ENCODE data around the gene SPTB.

Gene SPTB

GRCh38 chr14:64729386-64730060 is 150.2 kb downstream of the SPTB start:
- Histone ChIP-seq H3K27ac (ENCODE audit: low read depth, low read length) (no peak overlapping the region), H3K9ac (ENCODE audit: low read length) (no peak overlapping the region), H3K27me3 (ENCODE audit: control insufficient read depth, insufficient read depth, low read length) (no peaks in the 10 kb centered on the region), H3K4me1 (ENCODE audit: control insufficient read depth, insufficient read depth, low read length) (peaks cover 11% of the 10 kb centered on the region), H3K36me3 (ENCODE audit: control insufficient read depth, insufficient read depth, low read length) (peaks cover 49% of the 10 kb centered on the region), H3K4me3 (ENCODE audit: low read length) (no peak overlapping the region)

- Histone ChIP-seq H3K27ac (ENCODE audit: low read depth, low read length) (no peak overlapping the region), H3K4me3 (ENCODE audit: low read length) (no peak overlapping the region), H3K27me3 (ENCODE audit: control insufficient read depth, insufficient read depth, low read length) (no peaks in the 10 kb centered on the region), H3K36me3 (ENCODE audit: control insufficient read depth, insufficient read depth, low read length) (peaks cover 49% of the 10 kb centered on the region), H3K9ac (ENCODE audit: low read length) (no peak overlapping the region), H3K4me1 (ENCODE audit: control insufficient read depth, insufficient read depth, low read length) (peaks cover 17% of the 10 kb centered on the region)
Observed at GRCh38 chr14:64728856-64729255, 150.9 kb downstream of the SPTB start.

GRCh38 chr14:64728106-64728505 is 151.6 kb downstream of the SPTB start:
- H3K4me3 ChIP-seq (ENCODE audit: low read length): no peak overlapping the region
- H3K9ac ChIP-seq (ENCODE audit: low read length): no peak overlapping the region
- H3K27me3 ChIP-seq (ENCODE audit: control insufficient read depth, insufficient read depth, low read length): no peaks in the 10 kb centered on the region
- H3K36me3 ChIP-seq (ENCODE audit: control insufficient read depth, insufficient read depth, low read length): peaks cover 42% of the 10 kb centered on the region
- no peak overlapping the region for H3K27ac ChIP-seq (ENCODE audit: low read depth, low read length)
- H3K4me1 ChIP-seq (ENCODE audit: control insufficient read depth, insufficient read depth, low read length): peaks cover 20% of the 10 kb centered on the region

- no peak overlapping the region for H3K4me3 ChIP-seq (ENCODE audit: low read length)
- H3K9ac ChIP-seq (ENCODE audit: low read length): no peak overlapping the region
- H3K27me3 ChIP-seq (ENCODE audit: control insufficient read depth, insufficient read depth, low read length): no peaks in the 10 kb centered on the region
- peaks cover 39% of the 10 kb centered on the region for H3K36me3 ChIP-seq (ENCODE audit: control insufficient read depth, insufficient read depth, low read length)
- no peak overlapping the region for H3K27ac ChIP-seq (ENCODE audit: low read depth, low read length)
- H3K4me1 ChIP-seq (ENCODE audit: control insufficient read depth, insufficient read depth, low read length): peaks cover 20% of the 10 kb centered on the region
Observed at GRCh38 chr14:64727551-64728071, 152.1 kb downstream of the SPTB start.

GRCh38 chr14:64726585-64726890 is 153.2 kb downstream of the SPTB start:
- H3K4me3 ChIP-seq (ENCODE audit: low read length): no peak overlapping the region
- peaks cover 30% of the 10 kb centered on the region for H3K36me3 ChIP-seq (ENCODE audit: control insufficient read depth, insufficient read depth, low read length)
- H3K27ac ChIP-seq (ENCODE audit: low read depth, low read length): no peak overlapping the region
- peaks cover 25% of the 10 kb centered on the region for H3K4me1 ChIP-seq (ENCODE audit: control insufficient read depth, insufficient read depth, low read length)
- H3K9ac ChIP-seq (ENCODE audit: low read length): no peak overlapping the region
- H3K27me3 ChIP-seq (ENCODE audit: control insufficient read depth, insufficient read depth, low read length): no peaks in the 10 kb centered on the region

- Histone ChIP-seq H3K27ac (ENCODE audit: low read depth, low read length) (no peak overlapping the region), H3K9ac (ENCODE audit: low read length) (no peak overlapping the region), H3K36me3 (ENCODE audit: control insufficient read depth, insufficient read depth, low read length) (peaks cover 25% of the 10 kb centered on the region)
Observed at GRCh38 chr14:64725879-64726584, 153.7 kb downstream of the SPTB start.

GRCh38 chr14:64725261-64725815 is 154.4 kb downstream of the SPTB start:
- Histone ChIP-seq H3K4me1 (ENCODE audit: control insufficient read depth, insufficient read depth, low read length) (peaks cover 36% of the 10 kb centered on the region), H3K9ac (ENCODE audit: low read length) (no peak overlapping the region), H3K27me3 (ENCODE audit: control insufficient read depth, insufficient read depth, low read length) (no peaks in the 10 kb centered on the region), H3K4me3 (ENCODE audit: low read length) (no peak overlapping the region), H3K36me3 (ENCODE audit: control insufficient read depth, insufficient read depth, low read length) (peaks cover 18% of the 10 kb centered on the region), H3K27ac (ENCODE audit: low read depth, low read length) (no peak overlapping the region)

More at GRCh38 chr14:64725879-64726584, 153.7 kb downstream of the SPTB start:
- Histone ChIP-seq H3K4me1 (ENCODE audit: control insufficient read depth, insufficient read depth, low read length) (peaks cover 30% of the 10 kb centered on the region), H3K27me3 (ENCODE audit: control insufficient read depth, insufficient read depth, low read length) (no peaks in the 10 kb centered on the region), H3K4me3 (ENCODE audit: low read length) (no peak overlapping the region)

- no peak overlapping the region for H3K9ac ChIP-seq (ENCODE audit: low read length)
- H3K4me1 ChIP-seq (ENCODE audit: control insufficient read depth, insufficient read depth, low read length): peaks cover 44% of the 10 kb centered on the region
- peak overlapping the region; percentile 28 for H3K4me3 ChIP-seq (ENCODE audit: low read length)
- peaks cover 14% of the 10 kb centered on the region for H3K36me3 ChIP-seq (ENCODE audit: control insufficient read depth, insufficient read depth, low read length)
- no peak overlapping the region for H3K27ac ChIP-seq (ENCODE audit: low read depth, low read length)
- no peaks in the 10 kb centered on the region for H3K27me3 ChIP-seq (ENCODE audit: control insufficient read depth, insufficient read depth, low read length)
Observed at GRCh38 chr14:64724578-64724930, 155.2 kb downstream of the SPTB start.

- H3K27ac ChIP-seq (ENCODE audit: low read depth, low read length): no peak overlapping the region
- H3K27me3 ChIP-seq (ENCODE audit: control insufficient read depth, insufficient read depth, low read length): no peaks in the 10 kb centered on the region
- peaks cover 13% of the 10 kb centered on the region for H3K36me3 ChIP-seq (ENCODE audit: control insufficient read depth, insufficient read depth, low read length)
- H3K9ac ChIP-seq (ENCODE audit: low read length): no peak overlapping the region
- H3K4me3 ChIP-seq (ENCODE audit: low read length): peak overlapping the region; percentile 28
- peaks cover 49% of the 10 kb centered on the region for H3K4me1 ChIP-seq (ENCODE audit: control insufficient read depth, insufficient read depth, low read length)
Observed at GRCh38 chr14:64723691-64724577, 155.8 kb downstream of the SPTB start.

GRCh38 chr14:64722842-64723447 is 156.8 kb downstream of the SPTB start:
- Histone ChIP-seq H3K9ac (ENCODE audit: low read length) (no peak overlapping the region), H3K36me3 (ENCODE audit: control insufficient read depth, insufficient read depth, low read length) (peaks cover 4% of the 10 kb centered on the region), H3K4me3 (ENCODE audit: low read length) (no peak overlapping the region), H3K27ac (ENCODE audit: low read depth, low read length) (no peak overlapping the region), H3K4me1 (ENCODE audit: control insufficient read depth, insufficient read depth, low read length) (peaks cover 59% of the 10 kb centered on the region), H3K27me3 (ENCODE audit: control insufficient read depth, insufficient read depth, low read length) (no peaks in the 10 kb centered on the region)

GRCh38 chr14:64721899-64722298 is 157.8 kb downstream of the SPTB start:
- Histone ChIP-seq H3K27me3 (ENCODE audit: control insufficient read depth, insufficient read depth, low read length) (no peaks in the 10 kb centered on the region), H3K9ac (ENCODE audit: low read length) (no peak overlapping the region), H3K36me3 (ENCODE audit: control insufficient read depth, insufficient read depth, low read length) (no peaks in the 10 kb centered on the region), H3K4me1 (ENCODE audit: control insufficient read depth, insufficient read depth, low read length) (peaks cover 68% of the 10 kb centered on the region), H3K4me3 (ENCODE audit: low read length) (peak overlapping the region; percentile 41), H3K27ac (ENCODE audit: low read depth, low read length) (peak overlapping the region; percentile 79)

- Histone ChIP-seq H3K27ac (ENCODE audit: low read depth, low read length) (peak overlapping the region; percentile 79), H3K36me3 (ENCODE audit: control insufficient read depth, insufficient read depth, low read length) (no peaks in the 10 kb centered on the region), H3K9ac (ENCODE audit: low read length) (no peak overlapping the region), H3K4me1 (ENCODE audit: control insufficient read depth, insufficient read depth, low read length) (peaks cover 71% of the 10 kb centered on the region), H3K27me3 (ENCODE audit: control insufficient read depth, insufficient read depth, low read length) (no peaks in the 10 kb centered on the region), H3K4me3 (ENCODE audit: low read length) (peak overlapping the region; percentile 41)
Observed at GRCh38 chr14:64721391-64721791, 158.3 kb downstream of the SPTB start.
